Measurements from ENCODE around the gene IL3.

GRCh38 chr5:132046880-132047299 lies 13.6 kb upstream of the IL3 start:
- no peak for TF ChIP-seq CTCF (IDR thresholded peaks at IDR 0.05)
- no peak for TF ChIP-seq POLR2AphosphoS5 (IDR thresholded peaks at IDR 0.05; ENCODE audit: insufficient read depth in 1 of 2, low read depth in 1 of 2)

Data from vagina (tissue), 2 donors.